Endothelial cell of umbilical vein (primary cell): ENCODE results near the gene TCTN2. TPM values are rescaled to one million over a fixed set of nuclear protein-coding genes. Genes with fewer than 3 reads are reported as not detected.

Experiments used
- BruUV-seq: library from RNA; stranded (reverse); fragments of 400-500 nt; replicated peaks from 2 replicates; lab custom pipeline; 2021; lab: Mats Ljungman, UMichigan
- CTCF ChIA-PET: fragments of 300-600, 350-600 bp; sonication (Branson Sonifier 250); formaldehyde crosslinking; loops from one replicate; lab custom pipeline; 2021; ENCODE audit warnings: antibody characterized with exemption, inconsistent platforms; lab: Charles Lee
- POLR2A ChIA-PET: fragments of 300-600, 350-600 bp; sonication (Branson Sonifier 250); formaldehyde crosslinking; loops from one replicate; lab custom pipeline; 2021; ENCODE audit warnings: antibody characterized with exemption, inconsistent platforms; lab: Charles Lee
- DNase-seq: peaks from one replicate; pipeline ENCODE4 v3.0.0-alpha.2; 2011; ENCODE audit warnings: low read depth, low spot score
- FAIRE-seq: peaks from 2 replicates; lab custom pipeline; 2011; peaks lifted over from hg19 to GRCh38; lab: Jason Lieb, UNC
- H2AFZ ChIP-seq: 2 replicates; pipeline ENCODE4 v1.6.0; 2012; ENCODE audit warnings: low read depth, low read length, control low read depth, inconsistent platforms
- H3K27ac ChIP-seq: 2 replicates; pipeline ENCODE4 v1.5.1; 2011; ENCODE audit warnings: low read depth, mild to moderate bottlenecking, control low read depth, low read length, moderate library complexity; ENCODE audit not compliant: insufficient read depth
- H3K27me3 ChIP-seq, 2 experiments: 2 replicates each; pipeline versions ENCODE4 v1.6.0 to v1.6.1; 2011; ENCODE audit warnings: low read length in 2 of 2, mixed read lengths in 1 of 2; ENCODE audit not compliant: control insufficient read depth in 2 of 2, insufficient read depth in 2 of 2
- H3K36me3 ChIP-seq, 2 experiments: 2 replicates in 1 of 2; 3 replicates in 1 of 2; pipeline ENCODE4 v1.5.1; 2011; ENCODE audit warnings: low read length in 2 of 2, mild to moderate bottlenecking in 1 of 2, moderate library complexity in 1 of 2; ENCODE audit not compliant: control insufficient read depth in 2 of 2, insufficient read depth in 2 of 2; ENCODE audit errors: extremely low read depth in 1 of 2
- H3K4me1 ChIP-seq: 3 replicates; pipeline ENCODE4 v1.5.1; 2011; ENCODE audit warnings: mild to moderate bottlenecking, low read length; ENCODE audit not compliant: control insufficient read depth, insufficient read depth; ENCODE audit errors: extremely low read depth
- H3K4me2 ChIP-seq: 2 replicates; pipeline ENCODE4 v1.6.1; 2011; ENCODE audit warnings: low read length, control low read depth, mixed read lengths; ENCODE audit not compliant: insufficient read depth
- H3K4me3 ChIP-seq, 3 experiments: fragments of 200-600 bp in 1 of 3; sonication (generic), shearing (Covaris generic) in 1 of 3; replicated peaks in 1 of 3; 2 replicates each; pipeline ENCODE4 v1.5.1; 2011 to 2016; ENCODE audit warnings: control low read depth in 3 of 3, low read length in 3 of 3, mild to moderate bottlenecking in 2 of 3, inconsistent platforms in 1 of 3, low read depth in 1 of 3, moderate library complexity in 1 of 3; ENCODE audit not compliant: insufficient read depth in 1 of 3
- H3K79me2 ChIP-seq: 2 replicates; pipeline ENCODE4 v1.6.0; 2012; ENCODE audit warnings: low read length, inconsistent platforms; ENCODE audit not compliant: control insufficient read depth, insufficient read depth
- H3K9ac ChIP-seq: replicated peaks from 2 replicates; pipeline ENCODE3; 2011; ENCODE audit warnings: low read length, control low read depth; ENCODE audit not compliant: insufficient read depth; ENCODE audit errors: extremely low read depth
- H3K9me1 ChIP-seq: replicated peaks from 3 replicates; pipeline ENCODE4 v1.6.0; 2011; ENCODE audit warnings: mild to moderate bottlenecking, low read length; ENCODE audit not compliant: control insufficient read depth, insufficient read depth; ENCODE audit errors: extremely low read depth
- H3K9me3 ChIP-seq: replicated peaks from 2 replicates; pipeline ENCODE4 v1.5.1; 2012; ENCODE audit warnings: low read length, inconsistent platforms; ENCODE audit not compliant: control insufficient read depth, insufficient read depth
- H4K20me1 ChIP-seq: replicated peaks from 2 replicates; pipeline ENCODE3; 2011; ENCODE audit warnings: mild to moderate bottlenecking, low read length; ENCODE audit not compliant: control insufficient read depth, insufficient read depth; ENCODE audit errors: extremely low read depth
- CTCF ChIP-seq, 2 donors: IDR thresholded peaks; 1 replicate in 1 of 2; 2 replicates in 1 of 2; pipeline ENCODE4 v1.5.1; 2011; ENCODE audit warnings: low read length in 2 of 2, mild to moderate bottlenecking in 2 of 2, moderate library complexity in 2 of 2, control low read depth in 1 of 2, inconsistent platforms in 1 of 2, low read depth in 1 of 2; ENCODE audit not compliant: insufficient read depth in 1 of 2; ENCODE audit errors: extremely low read depth in 1 of 2
- EZH2 ChIP-seq: IDR thresholded peaks from 2 replicates; pipeline ENCODE4 v1.6.1; 2012; ENCODE audit warnings: borderline replicate concordance, low read depth, mild to moderate bottlenecking, moderate library complexity, low read length, inconsistent platforms; ENCODE audit not compliant: severe bottlenecking
- FOS ChIP-seq: IDR thresholded peaks from 2 replicates; pipeline ENCODE4 v1.6.1; 2011; ENCODE audit warnings: mild to moderate bottlenecking, low read length, moderate library complexity, borderline replicate concordance; ENCODE audit not compliant: insufficient read depth
- GATA2 ChIP-seq: IDR thresholded peaks from 2 replicates; pipeline ENCODE4 v1.7.0; 2011; ENCODE audit warnings: low read depth, mild to moderate bottlenecking, moderate library complexity, mixed read lengths, low read length; ENCODE audit not compliant: insufficient read length, insufficient read depth
- JUN ChIP-seq: IDR thresholded peaks from 2 replicates; pipeline ENCODE4 v1.6.1; 2011; ENCODE audit warnings: borderline replicate concordance, low read depth; ENCODE audit not compliant: insufficient read length, insufficient read depth
- MAX ChIP-seq: IDR thresholded peaks from 2 replicates; pipeline ENCODE4 v1.6.1; 2011; ENCODE audit not compliant: insufficient read depth, insufficient read length
- MYC ChIP-seq: IDR thresholded peaks from one replicate; pipeline ENCODE4 v1.6.1; 2011; ENCODE audit warnings: mild to moderate bottlenecking, low read depth, low read length
- POLR2A ChIP-seq: IDR thresholded peaks from 2 replicates; pipeline ENCODE4 v1.6.1; 2012; ENCODE audit warnings: low read depth, mild to moderate bottlenecking, control low read depth, low read length
- POLR2AphosphoS5 ChIP-seq: IDR thresholded peaks from 2 replicates; pipeline ENCODE4 v1.6.1; 2012; ENCODE audit warnings: low read depth, mild to moderate bottlenecking, control low read depth, low read length, moderate library complexity; ENCODE audit not compliant: insufficient read depth
- dilution Hi-C: fragments of 300-500 bp; cut with MboI; formaldehyde crosslinking; loops from one replicate; pipeline ENCODE4 v1.15.0; 2019; ENCODE audit warnings: low sequenced_read_pairs; ENCODE audit not compliant: extremely low pct_ligation_motif_present
- intact Hi-C: fragments of 100-400 bp; cut with micrococcal nuclease; formaldehyde crosslinking; loops from one replicate; pipeline ENCODE4 v1.10.0; 2022
- polyA plus RNA-seq, 4 experiments: library from polyadenylated mRNA; depleted of rRNA in 3 of 4; stranded (reverse) in 3 of 4; unstranded in 1 of 4; fragments of >200 nt; gene quantifications; 2 replicates each; pipeline versions ENCODE4 v1.2.1 to v1.2.3, GENCODE V29; 2011 to 2012; ENCODE audit warnings: missing spikeins in 1 of 4
- total RNA-seq: library from RNA; stranded (reverse); gene quantifications from 2 replicates; pipeline ENCODE4 v1.2.3, GENCODE V29; 2021

The TCTN2 gene
- total and polyA plus RNA-seq, 2 donors (not counting 3 experiments of a cell fraction or from before 2014, with no cell fraction given) = 11.2 to 16.7 TPM

GRCh38 chr12:123648401-123648800, 22.5 kb upstream of the TCTN2 start:
- no peak overlapping the region for H3K4me3 ChIP-seq
- H3K9ac ChIP-seq = no peak overlapping the region
- H3K4me1 ChIP-seq = no peaks in the 10 kb centered on the region
- POLR2A ChIA-PET = no interaction called here
- dilution Hi-C loops = no loop called here
- H3K36me3 ChIP-seq = peaks cover 8 to 12% of the 10 kb centered on the region in 2 experiments
- H3K27ac ChIP-seq = no peak overlapping the region
- intact Hi-C loops = no loop called here
- H3K79me2 ChIP-seq = no peaks in the 10 kb centered on the region
- DNase-seq (no peak), FAIRE-seq (no peak)
- CTCF ChIA-PET = no interaction called here
- no peaks in the 10 kb centered on the region for H3K9me1 ChIP-seq
- no peak for TF ChIP-seq MYC
- no peak for TF ChIP-seq FOS
- BruUV-seq = no TSS peak
- H3K9me3 ChIP-seq = no peaks in the 10 kb centered on the region
- no peaks in the 10 kb centered on the region for H4K20me1 ChIP-seq
- H2AFZ ChIP-seq = no peak overlapping the region
- no peak overlapping the region for H3K4me2 ChIP-seq
- no peaks in the 10 kb centered on the region for H3K27me3 ChIP-seq

- ChIA-PET POLR2A (no interaction called here), CTCF (no interaction called here)
- TF ChIP-seq CTCF (IDR thresholded peaks at IDR 0.05; ENCODE audit: extremely low read depth in 1 of 2, insufficient read depth in 1 of 2, low read depth in 1 of 2, low read length in 2 of 2) (no peak), POLR2A (no peak), JUN (no peak), POLR2AphosphoS5 (no peak), MYC (no peak), GATA2 (no peak), MAX (no peak), EZH2 (no peak), FOS (no peak)
- peaks cover 7 to 8% of the 10 kb centered on the region in 2 experiments for H3K36me3 ChIP-seq
- DNase-seq (no peak), FAIRE-seq (no peak)
- H3K4me2 ChIP-seq = no peak overlapping the region
- H3K79me2 ChIP-seq = no peaks in the 10 kb centered on the region
- no peaks in the 10 kb centered on the region for H3K4me1 ChIP-seq
- dilution Hi-C loops = no loop called here
- H3K27me3 ChIP-seq = no peaks in the 10 kb centered on the region
- H3K4me3 ChIP-seq = no peak overlapping the region
- H3K9ac ChIP-seq = no peak overlapping the region
- no peaks in the 10 kb centered on the region for H3K9me1 ChIP-seq
- H2AFZ ChIP-seq = no peak overlapping the region
- H3K27ac ChIP-seq = no peak overlapping the region
- no peaks in the 10 kb centered on the region for H3K9me3 ChIP-seq
- no TSS peak for BruUV-seq
- H4K20me1 ChIP-seq = no peaks in the 10 kb centered on the region
- intact Hi-C loops = no loop called here
These were observed 16.7 kb upstream of the TCTN2 start for GRCh38 chr12:123654129-123654701.
